Mucosa of rectum (tissue), 2 donors: ENCODE results near the gene NBPF3.
"Not testable (repeated sequence)": the region's sequence is repeated elsewhere in the genome, so short reads cannot be mapped to it uniquely, and the experiment has no call there.

Source experiments
- H3K27ac ChIP-seq, 2 donors: one replicate each; pipeline ENCODE4 v1.7.0; 2013; ENCODE audit warnings: inconsistent platforms in 2 of 2, low read depth in 2 of 2, low read length in 2 of 2
- H3K27me3 ChIP-seq, 2 donors: one replicate each; pipeline ENCODE4 v1.7.0; 2013; ENCODE audit warnings: low read length in 2 of 2; ENCODE audit not compliant: control insufficient read depth in 2 of 2, insufficient read depth in 2 of 2
- H3K36me3 ChIP-seq, 2 donors: one replicate each; pipeline ENCODE4 v1.7.0; 2013; ENCODE audit warnings: low read length in 2 of 2; ENCODE audit not compliant: control insufficient read depth in 2 of 2, insufficient read depth in 2 of 2
- H3K4me1 ChIP-seq, 2 donors: one replicate each; pipeline ENCODE4 v1.7.0; 2013; ENCODE audit warnings: low read length in 2 of 2, mild to moderate bottlenecking in 1 of 2; ENCODE audit not compliant: control insufficient read depth in 2 of 2, insufficient read depth in 2 of 2
- H3K4me3 ChIP-seq, 2 donors: one replicate each; pipeline ENCODE4 v1.7.0; 2013; ENCODE audit warnings: low read length in 2 of 2
- H3K9ac ChIP-seq, 2 donors: one replicate each; pipeline ENCODE4 v1.7.0; 2013; ENCODE audit warnings: low read length in 2 of 2, low read depth in 1 of 2, mild to moderate bottlenecking in 1 of 2
- H3K9me3 ChIP-seq, 2 donors: one replicate each; pipeline ENCODE4 v1.7.0; 2013; ENCODE audit warnings: low read length in 2 of 2; ENCODE audit not compliant: control insufficient read depth in 2 of 2
- donor health status: healthy.
- donor health status: Normal muscosa, but diverticular disease.

NBPF3 gene, protein sequence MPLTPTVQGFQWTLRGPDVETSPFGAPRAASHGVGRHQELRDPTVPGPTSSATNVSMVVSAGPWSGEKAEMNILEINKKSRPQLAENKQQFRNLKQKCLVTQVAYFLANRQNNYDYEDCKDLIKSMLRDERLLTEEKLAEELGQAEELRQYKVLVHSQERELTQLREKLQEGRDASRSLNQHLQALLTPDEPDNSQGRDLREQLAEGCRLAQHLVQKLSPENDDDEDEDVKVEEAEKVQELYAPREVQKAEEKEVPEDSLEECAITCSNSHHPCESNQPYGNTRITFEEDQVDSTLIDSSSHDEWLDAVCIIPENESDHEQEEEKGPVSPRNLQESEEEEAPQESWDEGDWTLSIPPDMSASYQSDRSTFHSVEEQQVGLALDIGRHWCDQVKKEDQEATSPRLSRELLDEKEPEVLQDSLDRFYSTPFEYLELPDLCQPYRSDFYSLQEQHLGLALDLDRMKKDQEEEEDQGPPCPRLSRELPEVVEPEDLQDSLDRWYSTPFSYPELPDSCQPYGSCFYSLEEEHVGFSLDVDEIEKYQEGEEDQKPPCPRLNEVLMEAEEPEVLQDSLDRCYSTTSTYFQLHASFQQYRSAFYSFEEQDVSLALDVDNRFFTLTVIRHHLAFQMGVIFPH

DNA sequence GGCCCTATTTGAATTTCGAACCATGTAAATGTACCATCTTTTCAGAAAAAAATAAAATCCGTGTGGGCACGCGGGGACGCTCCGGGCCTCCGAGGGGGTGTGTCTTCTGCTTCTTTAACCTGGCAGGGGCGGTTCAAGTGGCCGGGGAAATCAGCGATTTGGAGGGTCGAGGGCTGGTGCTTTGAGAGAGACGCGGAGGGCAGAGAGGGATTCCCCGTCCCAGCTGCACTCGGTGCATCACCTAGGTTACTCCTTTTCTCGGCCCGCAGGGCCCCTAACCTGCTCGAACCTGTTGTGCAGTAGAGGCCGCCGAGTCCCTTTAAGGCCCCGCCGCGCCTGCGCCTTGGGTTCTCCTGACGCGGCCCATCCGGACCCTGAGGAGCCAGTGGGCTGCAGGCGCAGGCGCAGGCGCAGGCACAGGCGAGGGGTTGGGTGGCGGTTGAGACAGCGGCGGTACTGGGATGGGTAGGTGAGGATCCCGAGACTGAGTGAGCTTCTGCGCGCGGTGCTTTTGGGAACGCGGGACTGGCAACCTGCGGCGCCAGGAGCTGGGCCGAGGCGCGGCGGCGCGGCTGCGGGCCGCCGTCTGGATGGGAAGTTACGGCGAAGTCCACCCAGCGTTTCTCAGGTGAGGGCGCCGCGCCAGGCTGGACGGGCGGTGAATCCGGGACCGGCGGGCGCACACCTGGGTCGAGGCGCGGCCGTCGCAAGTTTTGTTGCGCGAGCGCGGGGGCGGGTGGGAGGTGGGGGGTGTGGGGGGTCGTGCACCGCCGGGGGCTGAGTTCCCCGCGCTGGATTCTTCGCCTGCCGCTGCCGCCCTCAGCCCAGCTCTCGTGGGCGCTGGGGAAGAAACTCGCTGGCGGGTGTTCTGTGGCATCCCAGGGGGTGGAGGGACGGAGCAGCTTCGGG, at the start of gene NBPF3:
Gene NBPF3 (plus strand): TSS at position 417 of the 909 bp plus-strand sequence. CDS start 4,950 bp downstream, outside the sequence.
- no peaks in the 10 kb centered on the region for H3K27me3 ChIP-seq
- no peaks in the 10 kb centered on the region for H3K9me3 ChIP-seq
- peaks cover 3% of the 10 kb centered on the region in 2 donors for H3K4me1 ChIP-seq
- H3K27ac ChIP-seq = peak within 1 kb of the TSS; percentile 38 to 65
- peak within 1 kb of the TSS; percentile 72 to 85 for H3K4me3 ChIP-seq
- H3K9ac ChIP-seq = peak within 1 kb of the TSS; percentile 56 to 68
- no peaks in the 10 kb centered on the region for H3K36me3 ChIP-seq

DNA sequence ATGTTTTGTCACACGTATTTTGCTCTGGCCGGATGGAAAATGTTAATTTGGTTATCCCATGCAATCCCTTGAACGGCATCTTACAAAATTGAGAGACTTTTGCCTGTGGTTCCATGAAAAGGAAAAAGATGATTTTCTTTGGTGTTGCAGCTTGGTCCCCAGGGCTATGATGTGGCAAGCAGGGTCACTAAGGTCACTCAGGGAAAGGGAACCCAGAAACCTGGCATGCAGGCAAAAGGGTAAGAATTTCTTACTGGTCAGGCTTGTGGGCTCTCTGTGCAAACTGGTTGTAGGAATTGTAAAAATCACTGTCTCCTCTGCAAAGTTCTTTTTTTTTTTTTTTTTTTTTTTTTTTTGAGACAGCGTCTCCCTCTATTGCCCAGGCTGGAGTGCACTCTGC, 48.4 kb upstream of the NBPF3 start:
- H3K27ac ChIP-seq = no peak overlapping the region
- H3K27me3 ChIP-seq = peaks cover 0 to 2% of the 10 kb centered on the region in 2 donors
- no peak overlapping the region for H3K4me3 ChIP-seq
- no peaks in the 10 kb centered on the region for H3K4me1 ChIP-seq
- no peaks in the 10 kb centered on the region for H3K9me3 ChIP-seq
- H3K9ac ChIP-seq = no peak overlapping the region
- no peaks in the 10 kb centered on the region for H3K36me3 ChIP-seq

DNA sequence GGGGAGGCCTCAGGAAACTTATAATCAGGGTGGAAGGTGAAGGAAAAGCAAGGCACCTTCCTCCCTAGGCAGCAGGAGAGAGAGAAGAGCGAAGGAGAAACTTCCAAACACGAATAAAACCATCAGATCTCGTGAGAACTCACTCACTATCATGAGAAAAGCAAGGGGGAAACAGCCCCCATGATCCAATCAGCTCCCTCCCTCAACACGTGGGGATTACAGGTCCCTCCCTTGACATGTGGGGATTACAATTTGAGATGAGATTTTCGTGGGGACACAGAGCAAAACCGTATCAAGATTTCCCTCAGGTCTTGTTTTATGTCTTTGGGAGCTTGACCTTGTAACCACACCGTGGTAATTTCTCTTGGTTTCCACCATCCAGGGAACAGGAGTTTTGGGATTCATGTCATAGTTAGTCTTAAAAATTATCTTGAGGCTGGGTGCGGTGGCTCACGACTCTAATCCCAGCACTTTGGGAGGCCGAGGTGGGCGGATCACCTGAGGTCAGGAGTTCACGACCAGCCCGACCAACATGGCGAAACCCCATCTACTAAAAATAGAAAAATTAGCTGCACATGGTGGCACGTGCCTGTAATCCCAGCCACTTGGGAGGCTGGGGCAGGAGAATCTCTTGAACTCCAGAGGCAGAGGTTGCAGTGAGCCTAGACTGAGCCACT, 47.2 kb upstream of the NBPF3 start:
- H3K4me3 ChIP-seq = no peak overlapping the region
- H3K9me3 ChIP-seq = no peaks in the 10 kb centered on the region
- no peaks in the 10 kb centered on the region for H3K36me3 ChIP-seq
- H3K27ac ChIP-seq = no peak overlapping the region
- H3K27me3 ChIP-seq = peaks cover 0 to 2% of the 10 kb centered on the region in 2 donors
- no peaks in the 10 kb centered on the region for H3K4me1 ChIP-seq
- H3K9ac ChIP-seq = no peak overlapping the region

DNA sequence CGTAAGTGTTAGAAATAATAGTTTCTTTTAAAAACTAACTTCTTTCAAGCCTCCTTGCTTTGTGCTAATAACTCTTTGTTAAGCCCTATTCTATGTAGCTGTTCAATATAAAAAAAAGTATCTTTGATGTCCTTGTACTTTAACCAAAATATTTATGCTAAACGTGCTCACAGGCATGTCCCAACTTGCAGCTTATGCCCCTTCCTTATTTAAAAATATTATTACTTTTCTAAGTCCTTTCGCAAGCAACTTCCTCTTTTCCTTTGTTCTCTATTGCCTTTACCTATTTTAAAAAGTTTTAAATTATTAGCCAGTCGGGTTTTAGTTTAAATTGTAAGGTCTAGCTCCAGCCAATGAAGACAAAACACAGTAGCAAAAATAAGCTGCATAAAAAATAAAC, 43.4 kb upstream of the NBPF3 start:
- Histone ChIP-seq H3K27ac (no peak overlapping the region), H3K4me1 (no peaks in the 10 kb centered on the region), H3K36me3 (no peaks in the 10 kb centered on the region), H3K4me3 (no peak overlapping the region), H3K9ac (no peak overlapping the region), H3K9me3 (no peaks in the 10 kb centered on the region), H3K27me3 (peaks cover 0 to 2% of the 10 kb centered on the region in 2 donors)

DNA sequence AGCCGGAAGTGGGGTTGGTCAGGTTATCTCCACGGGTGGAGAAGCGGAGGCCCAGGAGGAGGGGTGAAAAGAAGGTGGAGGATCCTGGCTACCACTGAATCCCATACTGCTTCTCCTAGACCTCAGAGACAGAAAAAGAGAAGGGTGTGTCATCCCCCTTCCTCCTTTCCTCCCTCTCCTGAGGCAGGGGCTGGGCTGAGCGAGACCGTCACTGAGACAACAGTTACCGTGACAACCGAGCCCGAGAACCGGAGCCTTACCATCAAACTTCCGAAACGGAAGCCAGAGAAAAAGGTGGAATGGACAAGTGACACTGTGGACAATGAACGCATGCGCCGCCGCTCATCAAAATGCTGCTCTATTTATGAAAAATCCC, 42.1 kb upstream of the NBPF3 start:
- Histone ChIP-seq H3K4me1 (no peaks in the 10 kb centered on the region), H3K4me3 (no peak overlapping the region), H3K36me3 (no peaks in the 10 kb centered on the region), H3K9ac (no peak overlapping the region), H3K27ac (no peak overlapping the region), H3K27me3 (no peaks in the 10 kb centered on the region), H3K9me3 (no peaks in the 10 kb centered on the region)

DNA sequence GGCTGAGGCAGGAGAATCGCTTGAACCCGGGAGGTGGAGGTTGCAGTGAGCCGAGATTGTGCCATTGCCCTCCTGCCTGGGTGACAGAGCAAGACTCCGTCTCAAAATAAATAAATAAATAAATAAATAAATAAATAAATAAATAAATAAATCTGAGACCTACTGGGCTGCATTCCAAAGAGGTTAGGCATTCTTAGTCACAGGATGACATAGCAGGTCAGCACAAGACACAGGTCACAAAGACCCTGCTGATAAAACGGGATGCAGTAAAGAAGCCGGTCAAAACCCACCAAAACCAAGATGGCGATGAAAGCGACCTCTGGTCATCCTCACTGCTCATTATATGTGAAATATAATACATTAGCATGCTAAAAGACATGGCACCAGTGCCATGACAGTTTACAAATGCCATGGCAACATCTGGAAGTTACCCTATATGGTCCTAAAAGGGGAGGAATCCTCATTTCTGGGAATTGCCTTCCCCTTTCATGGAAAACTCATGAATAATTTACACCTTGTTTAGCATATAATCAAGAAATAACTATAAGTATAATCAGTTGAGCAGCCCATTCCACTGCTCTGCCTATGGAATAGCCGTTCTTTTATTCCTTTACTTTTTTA, 38.1 kb upstream of the NBPF3 start:
- not testable (repeated sequence) for H3K4me3 ChIP-seq, H3K27me3 ChIP-seq, H3K9me3 ChIP-seq, H3K9ac ChIP-seq, H3K36me3 ChIP-seq, H3K27ac ChIP-seq, H3K4me1 ChIP-seq

DNA sequence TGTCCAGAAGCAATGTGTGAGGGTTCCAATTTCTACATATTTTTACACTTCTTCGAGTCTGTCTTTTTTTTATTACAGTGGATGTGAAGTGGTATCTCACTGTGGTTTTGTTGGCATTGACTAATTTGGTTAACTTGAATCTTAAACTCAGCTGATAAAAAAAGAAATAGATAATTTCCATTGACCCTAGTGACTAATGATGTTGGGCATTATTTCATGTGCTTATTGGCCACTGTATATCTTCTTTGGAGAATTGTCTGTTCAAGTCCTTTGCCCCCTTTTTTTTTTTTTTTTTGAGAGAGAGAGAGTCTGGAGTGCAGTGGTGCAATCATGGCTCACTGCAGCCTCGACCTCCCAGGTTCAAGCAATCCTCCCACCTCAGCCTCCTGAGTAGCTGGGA, 33.3 kb upstream of the NBPF3 start:
- H3K27ac ChIP-seq = no peak overlapping the region
- no peaks in the 10 kb centered on the region for H3K9me3 ChIP-seq
- no peaks in the 10 kb centered on the region for H3K4me1 ChIP-seq
- H3K4me3 ChIP-seq = no peak overlapping the region
- H3K9ac ChIP-seq = no peak overlapping the region
- H3K36me3 ChIP-seq = no peaks in the 10 kb centered on the region
- H3K27me3 ChIP-seq = peaks cover under 1 to 3% of the 10 kb centered on the region in 2 donors

DNA sequence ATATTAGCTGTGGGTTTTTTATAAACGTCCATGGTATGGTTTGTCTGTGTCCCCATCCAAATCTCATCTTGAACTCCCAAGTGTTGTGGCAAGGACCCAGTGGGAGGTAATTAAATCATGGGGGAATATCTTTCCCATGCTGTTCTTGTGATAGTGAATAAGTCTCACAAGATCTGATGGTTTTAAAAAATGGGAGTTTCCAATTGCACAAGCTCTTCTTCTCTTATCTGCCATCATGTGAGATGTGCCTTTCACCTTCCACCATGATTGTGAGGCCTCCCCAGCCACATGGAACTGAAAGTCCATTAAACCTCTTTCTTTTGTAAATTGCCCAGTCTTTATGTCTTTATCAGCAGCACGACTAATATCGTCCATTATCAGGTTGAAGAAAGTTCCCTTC, 30.0 kb upstream of the NBPF3 start:
- not testable (repeated sequence) for H3K4me1 ChIP-seq, H3K9me3 ChIP-seq, H3K27ac ChIP-seq, H3K27me3 ChIP-seq, H3K9ac ChIP-seq, H3K36me3 ChIP-seq, H3K4me3 ChIP-seq

DNA sequence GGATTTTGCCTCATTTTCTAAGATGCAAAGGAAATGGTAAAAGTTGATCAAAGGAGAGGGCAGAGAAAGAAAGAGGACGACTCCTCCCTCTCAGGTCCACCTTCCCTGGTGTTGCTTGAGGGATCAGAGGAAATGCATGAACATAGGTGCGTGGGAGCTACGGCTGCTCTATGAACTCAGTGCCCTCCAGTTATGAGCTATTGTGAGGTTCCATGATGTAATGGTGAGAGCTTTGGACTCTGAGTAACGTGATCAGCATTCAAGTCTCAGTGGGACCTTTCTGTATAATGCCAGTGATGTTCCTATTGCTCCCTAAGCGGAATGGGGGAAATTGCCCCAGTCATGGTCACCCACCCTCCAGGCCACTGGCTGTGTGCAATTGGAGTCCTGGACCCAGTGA, 25.9 kb upstream of the NBPF3 start:
- no peaks in the 10 kb centered on the region for H3K4me1 ChIP-seq
- no peaks in the 10 kb centered on the region for H3K36me3 ChIP-seq
- no peak overlapping the region for H3K4me3 ChIP-seq
- H3K9me3 ChIP-seq = no peaks in the 10 kb centered on the region
- no peak overlapping the region for H3K27ac ChIP-seq
- peaks cover 0 to 2% of the 10 kb centered on the region in 2 donors for H3K27me3 ChIP-seq
- H3K9ac ChIP-seq = no peak overlapping the region
